SK-N-SH (cell line): ENCODE data around the gene RNF168.

Source experiments
- CHD2 ChIP-seq: fragments of 150-350 bp; IDR thresholded peaks from 2 replicates; pipeline ENCODE4 v1.6.1; 2018; ENCODE audit warnings: low read length; ENCODE audit not compliant: partially characterized antibody
- CTCF ChIP-seq: fragments of 200-600 bp; sonication (generic); IDR thresholded peaks from 2 replicates; pipeline ENCODE4 v1.6.1; 2017; ENCODE audit warnings: antibody characterized with exemption, mild to moderate bottlenecking, moderate library complexity
- MXI1 ChIP-seq: IDR thresholded peaks from 2 replicates; pipeline ENCODE4 v1.6.1; 2012; ENCODE audit warnings: mild to moderate bottlenecking, low read depth, low read length, improper control_type of control experiment
- POLR2AphosphoS5 ChIP-seq: IDR thresholded peaks from 2 replicates; pipeline ENCODE4 v1.6.1; 2012; ENCODE audit warnings: low read depth, low read length
- REST ChIP-seq: IDR thresholded peaks from 2 replicates; pipeline ENCODE4 v1.6.1; 2012; ENCODE audit warnings: mild to moderate bottlenecking, low read depth, low read length, moderate library complexity
- TCF12 ChIP-seq: IDR thresholded peaks from 2 replicates; pipeline ENCODE4 v1.4.0; 2012
- USF1 ChIP-seq: IDR thresholded peaks from 2 replicates; pipeline ENCODE4 v1.4.0; 2012; ENCODE audit warnings: low read depth, borderline replicate concordance

- TF ChIP-seq POLR2AphosphoS5: peak; percentile 89
- no peak for TF ChIP-seq CTCF
- TF ChIP-seq TCF12: no peak
- no peak for TF ChIP-seq USF1
- no peak for TF ChIP-seq REST
- peak; percentile 57 for TF ChIP-seq CHD2
- no peak for TF ChIP-seq MXI1
Observed at GRCh38 chr3:196432137-196432879, 71.3 kb downstream of the RNF168 start, which contains the start of gene UBXN7.
